H54 (cell line): ENCODE measurements around the gene ZNF732.
"Not testable (repeated sequence)": the region's sequence is repeated elsewhere in the genome, so short reads cannot be mapped to it uniquely, and the experiment has no call there.

Source experiments
- DNase-seq: peaks from one replicate; pipeline ENCODE4 v3.0.0; 2011; ENCODE audit warnings: low spot score, mixed read lengths; ENCODE audit not compliant: insufficient read length
- FAIRE-seq: peaks from 3 replicates; lab custom pipeline; 2011; peaks lifted over from hg19 to GRCh38; lab: Jason Lieb, UNC
- POLR2A ChIP-seq: IDR thresholded peaks from 2 replicates; pipeline ENCODE4 v1.6.1; 2011; ENCODE audit warnings: low read depth, mild to moderate bottlenecking, low read length

Gene ZNF732

DNA sequence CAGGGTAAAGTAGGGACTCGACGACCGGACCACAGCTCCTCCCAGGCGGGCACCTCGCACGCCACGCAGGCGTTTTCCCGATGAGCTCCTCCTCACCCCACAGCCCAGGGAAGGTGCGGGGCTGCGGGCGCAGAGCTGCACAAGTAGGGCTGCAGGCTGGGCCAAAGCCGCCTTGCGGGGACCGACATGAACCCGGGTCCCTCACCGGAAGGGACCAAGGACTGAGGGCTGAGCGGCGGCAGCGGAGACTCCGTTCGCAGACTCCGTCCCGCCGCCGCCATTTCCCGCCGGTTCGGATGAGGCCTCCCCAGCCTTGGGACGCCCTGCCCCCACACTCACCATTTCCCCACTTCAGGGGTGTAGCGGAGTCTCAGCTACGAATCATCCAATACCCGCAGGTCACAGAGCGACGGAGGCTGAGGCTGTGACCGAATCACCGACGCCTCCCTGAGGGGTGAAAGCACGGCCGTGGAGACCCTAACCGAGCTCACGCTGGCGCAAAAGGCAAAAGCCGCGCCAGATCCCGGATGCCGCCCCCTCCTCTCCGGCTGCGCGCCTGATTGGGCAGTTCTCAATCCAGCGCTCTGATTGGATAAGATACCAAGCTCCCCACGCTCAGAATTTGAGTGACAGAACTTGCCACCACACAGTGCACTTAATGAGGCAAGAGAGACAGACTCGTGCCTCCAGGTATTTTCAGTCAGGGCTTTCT, at the start of gene ZNF732:
TSS of gene ZNF732 (minus strand) at position 506 of the 712 bp plus-strand sequence. CDS start at position 342, 164 bp downstream.
- FAIRE-seq (no peak), DNase-seq (no peak)
- TF ChIP-seq POLR2A, result no peak

DNA sequence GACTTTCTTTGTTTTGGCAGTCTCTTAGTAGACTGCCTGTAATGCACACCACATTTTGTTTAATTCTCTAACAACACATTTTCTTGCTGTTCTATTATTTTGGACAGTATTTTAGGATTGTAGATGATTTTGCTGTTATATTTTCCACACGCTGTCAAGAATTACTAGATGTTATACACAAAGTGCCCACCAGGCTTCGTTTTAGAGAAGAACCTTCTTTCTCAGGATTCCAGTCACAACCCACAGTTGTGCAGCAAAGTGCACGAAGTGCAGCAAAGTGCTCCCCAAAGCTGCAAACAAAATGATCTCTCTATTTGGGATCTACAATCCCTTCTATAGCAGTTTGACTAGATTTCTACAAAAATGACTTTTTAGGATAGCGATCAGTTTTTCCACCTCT, 34.7 kb upstream of the ZNF732 start:
- no peak for DNase-seq
- no peak for FAIRE-seq

DNA sequence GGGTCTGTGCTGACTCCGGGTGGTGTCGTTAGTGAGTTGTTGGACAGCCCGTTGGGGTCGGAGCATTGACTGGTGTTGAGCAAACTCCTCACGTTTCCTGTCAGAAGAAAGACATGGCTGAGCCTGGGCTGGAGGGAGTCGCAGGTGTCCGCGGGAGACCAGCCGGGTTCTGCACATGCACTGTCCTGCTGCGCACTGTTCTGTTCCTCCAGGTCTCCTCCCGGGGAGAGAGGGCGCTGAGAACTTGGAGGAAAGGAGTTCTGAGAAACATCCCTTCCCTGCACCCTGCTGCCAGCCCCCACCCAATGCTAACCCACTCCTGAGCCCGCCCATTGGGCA, 33.5 kb upstream of the ZNF732 start:
- no peak for FAIRE-seq
- no peak for TF ChIP-seq POLR2A
- no peak for DNase-seq

More for the DNA sequence above, 34.7 kb upstream of the ZNF732 start:
- no peak for TF ChIP-seq POLR2A

DNA sequence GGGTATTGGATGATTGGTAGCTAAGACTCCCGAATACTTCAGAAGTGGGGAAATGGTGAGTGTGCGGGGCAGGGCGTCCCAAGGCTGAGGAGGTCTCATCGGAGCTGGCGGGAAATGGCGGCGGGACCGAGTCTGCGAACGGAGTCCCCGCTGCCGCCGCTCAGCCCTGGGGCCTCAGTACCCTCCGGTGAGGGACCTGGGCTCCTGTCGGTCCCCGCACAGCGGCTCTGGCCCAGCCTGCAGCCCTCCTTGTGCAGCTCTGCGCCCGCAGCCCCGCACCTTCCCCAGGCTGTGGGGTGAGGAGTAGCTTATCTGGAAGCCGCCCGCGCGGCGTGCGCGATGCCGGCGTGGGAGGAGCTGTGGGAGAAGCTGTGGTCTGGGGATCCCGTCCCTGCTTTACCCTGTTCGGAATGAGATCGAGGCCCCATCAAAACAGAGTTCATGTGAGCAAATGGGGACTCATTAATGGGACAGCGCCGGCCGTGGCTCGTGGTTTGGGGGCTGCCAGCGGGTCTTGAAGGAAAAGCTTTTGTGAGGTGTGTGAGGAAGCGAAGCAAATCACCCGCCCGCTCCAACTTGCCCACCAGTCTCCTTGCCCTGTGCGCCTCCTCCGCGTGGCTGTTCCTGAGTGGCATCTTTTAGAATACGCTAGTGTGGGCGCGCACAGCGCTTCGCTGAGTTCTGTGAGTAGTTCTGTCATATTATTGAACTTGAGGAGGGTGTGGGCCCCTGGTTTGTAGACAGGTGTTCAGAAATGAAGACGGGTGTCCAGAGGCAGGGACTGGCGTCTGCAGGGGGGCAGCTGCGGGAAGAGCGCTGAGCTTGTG, 32.9 kb upstream of the ZNF732 start:
- TF ChIP-seq POLR2A, result no peak
- DNase-seq (no peak), FAIRE-seq (no peak)

DNA sequence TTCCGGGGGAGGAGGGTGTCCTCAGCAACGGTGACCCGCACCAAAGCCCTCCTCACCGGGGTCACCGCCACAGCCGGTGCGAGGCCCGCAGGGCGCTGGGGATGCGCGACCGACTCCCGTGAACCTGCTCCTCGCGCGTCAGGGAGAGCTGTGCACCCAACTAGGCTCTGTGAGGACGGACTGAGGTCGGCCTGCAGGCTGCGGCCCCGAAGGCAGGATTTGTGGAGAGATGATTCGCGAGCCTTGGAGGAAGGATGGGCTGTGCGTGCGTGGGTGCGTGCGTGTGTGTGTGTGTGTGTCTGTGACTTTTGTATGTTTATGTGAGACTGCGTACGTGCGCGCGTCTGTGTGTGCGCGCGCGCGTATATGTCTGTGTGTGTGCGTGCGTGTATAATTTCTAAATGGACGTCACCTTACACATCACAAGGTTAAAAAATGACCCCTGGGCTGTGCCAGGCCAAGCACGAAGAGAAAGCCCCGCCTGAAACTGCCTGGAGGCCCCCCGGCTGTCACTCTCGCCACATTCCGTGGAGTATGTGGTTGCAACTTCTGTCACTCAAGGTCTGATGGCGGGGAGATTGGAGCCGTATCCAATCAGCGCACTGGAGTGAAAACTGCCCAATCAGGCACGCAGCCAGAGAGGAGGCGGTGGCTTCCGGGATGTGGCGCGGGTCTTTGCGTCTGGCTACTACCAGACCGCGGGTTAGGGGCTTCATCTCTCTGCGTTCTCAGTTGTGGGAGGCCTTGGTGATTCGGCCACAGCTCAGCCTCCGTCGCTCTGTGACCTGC, 32.1 kb upstream of the ZNF732 start, which contains the start of gene ZNF141:
TSS of gene ZNF141 (plus strand) at position 672 of the 789 bp plus-strand sequence. CDS start 170 bp downstream, outside the sequence.
- TF ChIP-seq POLR2A, result no peak
- FAIRE-seq, result no peak
- no peak for DNase-seq

DNA sequence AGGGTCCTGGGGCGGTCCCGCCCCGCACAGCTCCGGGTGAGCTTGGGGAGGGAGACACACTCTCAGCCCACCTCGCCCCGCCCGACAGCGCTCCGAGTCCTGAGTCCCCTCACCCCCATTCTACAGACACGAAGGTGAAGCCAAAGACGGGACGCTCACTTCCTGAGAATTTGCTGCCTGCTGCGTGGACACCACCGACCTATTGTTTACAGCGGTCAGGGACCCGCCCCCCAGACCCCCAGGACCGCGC, 31.5 kb upstream of the ZNF732 start:
- no peak for TF ChIP-seq POLR2A
- FAIRE-seq (no peak), DNase-seq (no peak)

DNA sequence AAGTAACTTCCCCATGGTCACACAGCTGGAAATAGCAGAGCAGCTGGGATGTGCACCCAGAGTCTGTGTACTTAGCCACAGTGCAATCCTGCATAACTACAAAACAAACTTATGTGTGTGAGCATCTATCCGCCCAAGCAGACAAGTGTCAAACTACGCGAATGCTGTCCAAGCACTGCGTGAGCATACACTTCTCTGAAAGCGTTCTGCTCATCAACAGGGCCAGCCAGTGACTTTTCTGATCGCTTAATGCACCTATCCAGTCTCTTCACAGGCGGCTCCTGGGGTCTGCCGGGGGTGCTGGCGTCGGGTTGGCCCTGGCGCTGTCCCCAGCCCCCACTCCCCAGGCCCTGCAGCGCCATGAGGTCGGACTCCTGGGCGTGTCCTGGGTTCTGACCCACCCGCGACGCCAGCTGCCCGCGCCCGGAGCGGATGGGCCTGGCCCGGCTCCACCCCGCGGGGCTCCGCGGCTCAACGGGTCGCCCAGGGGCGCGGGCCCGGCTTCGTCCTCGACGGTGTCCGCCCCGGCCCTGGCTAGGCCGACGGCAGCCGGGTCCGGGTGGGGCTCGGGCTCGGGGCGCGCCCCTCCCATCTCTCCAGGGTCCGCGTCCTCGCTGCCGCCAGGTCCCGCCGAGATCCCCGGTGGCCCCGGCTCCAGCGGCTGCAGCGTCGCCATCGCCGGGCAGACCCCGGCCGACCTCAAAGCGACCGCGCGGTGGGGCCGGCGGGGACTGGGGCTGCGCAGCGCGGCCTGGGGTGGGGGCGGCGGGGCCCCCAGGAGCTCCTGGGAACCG, 31.0 kb upstream of the ZNF732 start:
- DNase-seq (no peak), FAIRE-seq (no peak)
- no peak for TF ChIP-seq POLR2A

DNA sequence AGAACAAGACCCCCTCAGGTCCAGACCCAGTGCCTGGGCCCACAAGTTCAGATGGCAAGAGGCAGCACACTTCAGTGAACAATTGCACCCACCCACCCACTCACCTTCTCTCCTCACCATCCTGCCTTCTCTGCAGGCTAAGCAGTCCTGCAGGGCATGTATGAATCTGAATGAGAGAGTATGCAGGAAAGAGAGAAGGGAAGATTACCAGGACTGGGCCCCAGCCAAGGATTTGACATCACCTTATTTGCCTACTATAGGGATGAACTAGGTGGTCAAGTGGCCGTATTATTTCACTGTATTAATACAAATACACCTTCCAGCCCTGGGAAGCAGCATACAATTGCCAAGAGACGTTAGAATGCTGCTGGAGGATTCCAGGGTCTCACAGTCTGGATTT, 30.2 kb upstream of the ZNF732 start:
- DNase-seq (no peak), FAIRE-seq (no peak)
- TF ChIP-seq POLR2A, result no peak

DNA sequence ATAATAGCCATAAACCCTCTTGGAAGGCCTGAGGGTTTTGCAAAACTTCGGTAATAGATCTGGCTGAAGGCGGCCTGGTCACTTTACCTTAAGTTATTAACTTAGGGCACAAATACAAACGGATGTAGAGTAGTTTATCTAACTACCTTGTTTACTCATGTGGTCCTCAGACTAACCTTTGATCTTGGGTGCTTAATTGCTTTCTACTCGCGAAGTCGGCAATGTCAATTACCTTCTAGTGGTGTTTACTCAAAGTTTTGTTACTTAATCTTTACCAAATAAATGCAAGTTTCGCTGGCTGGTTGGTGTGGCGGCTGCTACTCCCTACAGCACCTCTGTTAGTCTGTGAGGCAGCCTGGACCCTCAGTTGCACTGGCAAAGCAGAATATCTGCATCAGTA, 23.5 kb upstream of the ZNF732 start:
- TF ChIP-seq POLR2A, result no peak
- DNase-seq (no peak), FAIRE-seq (no peak)

DNA sequence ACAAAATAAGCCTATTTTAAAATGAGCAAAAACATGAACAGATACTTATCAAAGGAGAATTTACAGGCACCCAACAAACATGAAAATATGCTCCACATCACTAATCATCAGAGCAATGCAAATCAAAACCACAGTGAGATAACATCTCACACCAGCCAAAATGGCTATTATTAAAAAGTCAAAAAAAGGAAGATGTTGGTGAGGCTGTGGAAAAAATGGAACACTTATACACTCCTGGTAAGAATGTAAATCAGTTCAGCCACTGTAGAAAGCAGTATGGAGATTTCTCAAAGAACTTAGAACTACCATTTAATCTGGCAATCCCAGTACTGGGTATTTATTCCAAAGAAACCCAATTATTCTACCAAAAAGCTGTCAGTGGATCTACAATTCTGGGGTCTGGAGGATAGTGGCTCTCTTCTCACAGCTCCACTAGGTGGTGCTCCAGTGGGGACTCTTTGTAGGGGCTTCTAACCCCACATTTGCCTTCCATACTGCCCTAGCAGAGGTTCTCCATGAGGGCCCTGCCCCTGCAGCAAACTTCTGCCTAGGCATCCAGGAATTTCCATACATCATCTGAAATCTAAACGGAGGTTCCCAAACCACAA, 9.1 kb upstream of the ZNF732 start:
- no peak for TF ChIP-seq POLR2A
- no peak for FAIRE-seq
- no peak for DNase-seq

DNA sequence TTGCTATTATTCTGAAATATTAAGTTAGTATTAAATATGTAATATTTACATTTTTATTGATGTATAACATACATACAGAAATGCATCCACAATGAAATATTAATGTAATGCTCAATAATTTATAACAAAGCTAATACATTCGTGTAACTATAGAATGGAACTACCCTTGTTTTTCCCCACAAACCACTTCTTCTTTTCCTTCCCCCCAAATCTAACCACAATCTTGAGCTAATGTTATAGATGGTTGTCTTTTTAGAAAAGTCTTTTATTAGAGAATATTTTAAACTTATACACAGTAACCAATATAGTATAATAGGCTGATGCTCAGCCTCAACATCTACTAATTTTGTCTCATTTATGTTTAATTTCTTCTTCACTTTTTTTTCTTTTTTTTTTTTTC, 4.5 kb upstream of the ZNF732 start:
- DNase-seq (no peak), FAIRE-seq (no peak)
- no peak for TF ChIP-seq POLR2A

DNA sequence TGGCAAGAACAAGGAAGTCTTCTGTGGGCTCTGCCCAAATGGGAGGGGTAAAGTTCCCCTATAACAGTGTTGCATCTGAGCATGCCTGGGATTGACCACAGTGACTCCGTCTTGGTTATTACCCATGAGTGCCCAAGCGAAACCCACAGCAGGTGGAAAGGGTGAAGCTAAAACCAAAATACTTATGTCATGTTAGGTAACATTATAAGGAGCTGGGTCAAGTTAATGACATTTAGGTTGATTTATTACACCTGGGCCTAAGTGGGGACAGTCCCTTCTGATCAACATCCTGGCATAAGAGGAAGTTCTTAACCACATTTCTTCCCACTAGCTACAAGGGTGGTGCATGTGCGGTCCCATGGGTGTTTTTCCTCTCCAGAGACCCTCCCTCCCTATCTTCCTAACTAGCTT, 1.3 kb upstream of the ZNF732 start:
- no peak for TF ChIP-seq POLR2A
- DNase-seq, result no peak

DNA sequence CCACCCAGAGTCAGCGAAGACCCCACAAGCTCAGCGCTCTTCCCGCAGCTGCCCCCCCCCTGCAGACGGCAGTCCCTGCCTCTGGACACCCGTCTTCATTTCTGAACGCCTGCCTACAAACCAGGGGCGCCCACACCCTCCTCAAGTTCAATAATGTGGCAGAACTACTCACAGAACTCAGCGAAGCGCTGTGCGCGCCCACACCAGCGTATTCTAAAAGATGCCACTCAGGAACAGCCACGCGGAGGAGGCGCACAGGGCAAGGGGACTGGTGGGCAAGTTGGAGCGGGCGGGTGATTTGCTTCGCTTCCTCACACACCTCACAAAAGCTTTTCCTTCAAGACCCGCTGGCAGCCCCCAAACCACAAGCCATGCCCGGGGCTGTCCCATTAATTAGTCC, 758 bp downstream of the ZNF732 start:
- DNase-seq, FAIRE-seq: not testable (repeated sequence)

More for the DNA sequence above, 1.3 kb upstream of the ZNF732 start:
- no peak for FAIRE-seq

DNA sequence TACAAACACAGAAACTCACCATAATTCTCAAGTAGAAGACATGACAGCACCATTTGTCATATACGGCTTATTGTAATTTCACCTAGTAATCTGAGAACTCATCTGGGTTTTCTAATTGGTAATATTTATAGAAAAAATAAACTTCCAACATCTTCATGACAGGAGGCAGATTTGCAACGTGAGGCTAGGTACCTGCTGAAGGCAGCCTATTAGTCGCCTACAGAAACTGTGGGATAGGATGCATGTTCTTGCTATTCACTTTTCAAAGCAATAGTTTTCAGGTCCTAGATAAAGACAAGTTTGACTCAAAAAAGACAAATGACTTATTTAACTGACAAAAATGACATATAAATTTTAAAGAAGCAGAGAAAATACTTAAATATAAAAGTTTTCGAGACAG, 2.9 kb downstream of the ZNF732 start:
- TF ChIP-seq POLR2A, result no peak
- no peak for FAIRE-seq
- DNase-seq, result no peak
